Measurements from ENCODE around the gene SLC4A4.

DNA sequence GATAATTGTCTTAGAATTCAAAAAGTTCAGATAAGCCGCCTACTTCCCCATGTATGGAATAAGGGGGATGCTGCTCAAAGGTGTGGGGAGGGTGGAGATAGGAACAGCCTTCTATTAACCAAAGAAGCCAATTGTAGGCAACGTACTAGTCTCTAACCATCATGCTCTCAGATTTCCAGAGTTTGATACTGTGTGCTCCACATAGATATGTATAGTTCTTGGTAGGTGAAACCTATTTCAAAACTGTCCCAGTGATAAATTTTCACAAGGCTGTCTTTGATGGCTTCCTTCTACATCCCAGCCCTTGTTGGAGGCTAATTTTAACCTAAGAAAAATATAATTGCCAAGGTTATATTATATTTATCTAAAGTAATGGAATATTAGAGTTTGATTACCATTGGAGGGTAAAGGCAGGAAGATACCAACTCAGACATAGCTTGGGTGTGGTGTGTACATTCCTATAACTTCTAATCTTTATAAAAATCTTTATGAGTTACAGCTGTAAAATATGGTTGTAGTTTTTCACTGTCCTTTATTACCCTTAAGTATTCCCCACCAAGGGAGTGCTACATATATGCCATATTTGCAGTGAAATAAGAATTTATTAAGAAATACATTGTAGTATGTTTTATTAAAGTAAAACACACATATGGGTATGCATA lies 87.7 kb downstream of the SLC4A4 start:
- TF ChIP-seq, protein P1, sequence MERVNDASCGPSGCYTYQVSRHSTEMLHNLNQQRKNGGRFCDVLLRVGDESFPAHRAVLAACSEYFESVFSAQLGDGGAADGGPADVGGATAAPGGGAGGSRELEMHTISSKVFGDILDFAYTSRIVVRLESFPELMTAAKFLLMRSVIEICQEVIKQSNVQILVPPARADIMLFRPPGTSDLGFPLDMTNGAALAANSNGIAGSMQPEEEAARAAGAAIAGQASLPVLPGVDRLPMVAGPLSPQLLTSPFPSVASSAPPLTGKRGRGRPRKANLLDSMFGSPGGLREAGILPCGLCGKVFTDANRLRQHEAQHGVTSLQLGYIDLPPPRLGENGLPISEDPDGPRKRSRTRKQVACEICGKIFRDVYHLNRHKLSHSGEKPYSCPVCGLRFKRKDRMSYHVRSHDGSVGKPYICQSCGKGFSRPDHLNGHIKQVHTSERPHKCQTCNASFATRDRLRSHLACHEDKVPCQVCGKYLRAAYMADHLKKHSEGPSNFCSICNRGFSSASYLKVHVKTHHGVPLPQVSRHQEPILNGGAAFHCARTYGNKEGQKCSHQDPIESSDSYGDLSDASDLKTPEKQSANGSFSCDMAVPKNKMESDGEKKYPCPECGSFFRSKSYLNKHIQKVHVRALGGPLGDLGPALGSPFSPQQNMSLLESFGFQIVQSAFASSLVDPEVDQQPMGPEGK (tag by site-specific recombination; IDR thresholded peaks at IDR 0.05), result no peak
- TF ChIP-seq HOXA7 (CRISPR knock-in tag; IDR thresholded peaks at IDR 0.05; ENCODE audit: borderline replicate concordance) (no peak), ZNF596 (tag by site-specific recombination; IDR thresholded peaks at IDR 0.05) (no peak), ZNF830 (tag by site-specific recombination; IDR thresholded peaks at IDR 0.05; ENCODE audit: low read depth) (no peak), ZNF274 (IDR thresholded peaks at IDR 0.05; ENCODE audit: low read length) (no peak), ZNF274 (tag by site-specific recombination; IDR thresholded peaks at IDR 0.05; ENCODE audit: borderline replicate concordance) (no peak), ZNF174 (tag by site-specific recombination; IDR thresholded peaks at IDR 0.05) (no peak), ZNF707 (tag by site-specific recombination; IDR thresholded peaks at IDR 0.05) (no peak), YY1 (tag by site-specific recombination; IDR thresholded peaks at IDR 0.05) (no peak)
- TF ChIP-seq, protein P2, sequence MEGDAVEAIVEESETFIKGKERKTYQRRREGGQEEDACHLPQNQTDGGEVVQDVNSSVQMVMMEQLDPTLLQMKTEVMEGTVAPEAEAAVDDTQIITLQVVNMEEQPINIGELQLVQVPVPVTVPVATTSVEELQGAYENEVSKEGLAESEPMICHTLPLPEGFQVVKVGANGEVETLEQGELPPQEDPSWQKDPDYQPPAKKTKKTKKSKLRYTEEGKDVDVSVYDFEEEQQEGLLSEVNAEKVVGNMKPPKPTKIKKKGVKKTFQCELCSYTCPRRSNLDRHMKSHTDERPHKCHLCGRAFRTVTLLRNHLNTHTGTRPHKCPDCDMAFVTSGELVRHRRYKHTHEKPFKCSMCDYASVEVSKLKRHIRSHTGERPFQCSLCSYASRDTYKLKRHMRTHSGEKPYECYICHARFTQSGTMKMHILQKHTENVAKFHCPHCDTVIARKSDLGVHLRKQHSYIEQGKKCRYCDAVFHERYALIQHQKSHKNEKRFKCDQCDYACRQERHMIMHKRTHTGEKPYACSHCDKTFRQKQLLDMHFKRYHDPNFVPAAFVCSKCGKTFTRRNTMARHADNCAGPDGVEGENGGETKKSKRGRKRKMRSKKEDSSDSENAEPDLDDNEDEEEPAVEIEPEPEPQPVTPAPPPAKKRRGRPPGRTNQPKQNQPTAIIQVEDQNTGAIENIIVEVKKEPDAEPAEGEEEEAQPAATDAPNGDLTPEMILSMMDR (tag by site-specific recombination; IDR thresholded peaks at IDR 0.05), result no peak

Data from HEK293 (cell line).